PFSK-1 (cell line): ENCODE measurements around the gene TTC13.

Experiments used
- POLR2AphosphoS5 ChIP-seq: IDR thresholded peaks from 2 replicates; pipeline ENCODE4 v1.6.1; 2012; ENCODE audit warnings: low read depth, mild to moderate bottlenecking, control low read depth, low read length, moderate library complexity
- TAF1 ChIP-seq: IDR thresholded peaks from 2 replicates; pipeline ENCODE4 v1.6.1; 2012; ENCODE audit warnings: low read length, control low read depth, borderline replicate concordance; ENCODE audit not compliant: insufficient read depth
- TF ChIP-seq, protein P1 (sequence below), 2 experiments: IDR thresholded peaks; 2 replicates each; pipeline versions ENCODE4 v1.6.1 to v1.8.0; 2011 to 2012; ENCODE audit warnings: low read depth in 2 of 2, low read length in 2 of 2, control low read depth in 1 of 2, inconsistent platforms in 1 of 2, mild to moderate bottlenecking in 1 of 2, moderate library complexity in 1 of 2; ENCODE audit not compliant: insufficient read depth in 1 of 2

DNA sequence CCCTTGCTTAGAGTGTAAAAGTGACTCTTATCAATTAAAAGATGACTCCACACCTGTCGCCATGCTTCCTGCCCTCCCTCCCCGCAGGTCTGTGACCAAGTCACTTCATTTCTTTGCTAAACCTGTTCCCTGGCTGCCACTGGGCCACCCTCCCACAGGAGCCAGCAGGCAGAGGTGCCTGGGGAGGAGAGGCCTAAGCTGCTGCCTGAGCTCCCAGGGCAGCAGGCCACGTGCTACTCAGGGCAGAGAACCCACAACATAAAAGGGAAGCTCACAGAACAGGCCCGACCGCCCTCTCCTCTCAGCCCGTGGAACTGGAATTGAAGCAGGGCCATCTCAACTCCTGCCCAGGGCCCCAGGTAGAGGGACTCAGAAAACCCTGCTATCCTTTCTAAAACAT is 115.2 kb downstream of the TTC13 start:
- TF ChIP-seq TAF1 (no peak), POLR2AphosphoS5 (no peak)
- TF ChIP-seq, protein P1, sequence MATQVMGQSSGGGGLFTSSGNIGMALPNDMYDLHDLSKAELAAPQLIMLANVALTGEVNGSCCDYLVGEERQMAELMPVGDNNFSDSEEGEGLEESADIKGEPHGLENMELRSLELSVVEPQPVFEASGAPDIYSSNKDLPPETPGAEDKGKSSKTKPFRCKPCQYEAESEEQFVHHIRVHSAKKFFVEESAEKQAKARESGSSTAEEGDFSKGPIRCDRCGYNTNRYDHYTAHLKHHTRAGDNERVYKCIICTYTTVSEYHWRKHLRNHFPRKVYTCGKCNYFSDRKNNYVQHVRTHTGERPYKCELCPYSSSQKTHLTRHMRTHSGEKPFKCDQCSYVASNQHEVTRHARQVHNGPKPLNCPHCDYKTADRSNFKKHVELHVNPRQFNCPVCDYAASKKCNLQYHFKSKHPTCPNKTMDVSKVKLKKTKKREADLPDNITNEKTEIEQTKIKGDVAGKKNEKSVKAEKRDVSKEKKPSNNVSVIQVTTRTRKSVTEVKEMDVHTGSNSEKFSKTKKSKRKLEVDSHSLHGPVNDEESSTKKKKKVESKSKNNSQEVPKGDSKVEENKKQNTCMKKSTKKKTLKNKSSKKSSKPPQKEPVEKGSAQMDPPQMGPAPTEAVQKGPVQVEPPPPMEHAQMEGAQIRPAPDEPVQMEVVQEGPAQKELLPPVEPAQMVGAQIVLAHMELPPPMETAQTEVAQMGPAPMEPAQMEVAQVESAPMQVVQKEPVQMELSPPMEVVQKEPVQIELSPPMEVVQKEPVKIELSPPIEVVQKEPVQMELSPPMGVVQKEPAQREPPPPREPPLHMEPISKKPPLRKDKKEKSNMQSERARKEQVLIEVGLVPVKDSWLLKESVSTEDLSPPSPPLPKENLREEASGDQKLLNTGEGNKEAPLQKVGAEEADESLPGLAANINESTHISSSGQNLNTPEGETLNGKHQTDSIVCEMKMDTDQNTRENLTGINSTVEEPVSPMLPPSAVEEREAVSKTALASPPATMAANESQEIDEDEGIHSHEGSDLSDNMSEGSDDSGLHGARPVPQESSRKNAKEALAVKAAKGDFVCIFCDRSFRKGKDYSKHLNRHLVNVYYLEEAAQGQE (IDR thresholded peaks at IDR 0.05; ENCODE audit: insufficient read depth in 1 of 2, low read depth in 2 of 2, low read length in 2 of 2): no peak
